Smooth muscle cell (in vitro differentiated cells): ENCODE measurements around the gene ATP6V0B. TPM values are rescaled to one million over a fixed set of nuclear protein-coding genes. Genes with fewer than 3 reads are reported as not detected.

Experiments
- DNase-seq: peaks from one replicate; lab custom pipeline; 2025; ENCODE audit not compliant: unreplicated experiment; lab: John Stamatoyannopoulos, UW
- H2AFZ ChIP-seq: fragments of 200-600 bp; sonication (generic); 2 replicates; pipeline ENCODE4 v1.6.0; 2016; ENCODE audit warnings: antibody characterized with exemption, low read depth, mild to moderate bottlenecking
- H3F3A ChIP-seq: fragments of 200-600 bp; sonication (generic); 2 replicates; pipeline ENCODE4 v1.6.0; 2017; ENCODE audit warnings: antibody characterized with exemption, low read depth
- H3K27ac ChIP-seq: fragments of 200-600 bp; sonication (generic); 2 replicates; pipeline ENCODE4 v1.5.1; 2016; ENCODE audit warnings: low read depth, mild to moderate bottlenecking
- H3K27me3 ChIP-seq: fragments of 200-600 bp; sonication (generic); 2 replicates; pipeline ENCODE4 v1.6.1; 2016; ENCODE audit warnings: low read depth, mild to moderate bottlenecking
- H3K36me3 ChIP-seq: fragments of 200-600 bp; sonication (generic); 2 replicates; pipeline ENCODE4 v1.5.1; 2016; ENCODE audit warnings: low read depth
- H3K4me1 ChIP-seq: fragments of 200-600 bp; sonication (generic); 2 replicates; pipeline ENCODE4 v1.5.1; 2016; ENCODE audit warnings: low read depth
- H3K4me2 ChIP-seq: fragments of 200-600 bp; sonication (generic); 2 replicates; pipeline ENCODE4 v1.6.0; 2016; ENCODE audit warnings: mild to moderate bottlenecking
- H3K4me3 ChIP-seq: fragments of 200-600 bp; sonication (generic); 2 replicates; pipeline ENCODE4 v1.5.1; 2016; ENCODE audit warnings: mild to moderate bottlenecking
- H3K79me2 ChIP-seq: fragments of 200-600 bp; sonication (generic); 2 replicates; pipeline ENCODE4 v1.6.0; 2016; ENCODE audit warnings: low read depth, mild to moderate bottlenecking
- H3K9ac ChIP-seq: fragments of 200-600 bp; sonication (generic); 2 replicates; pipeline ENCODE4 v1.6.0; 2016; ENCODE audit warnings: low read depth
- H3K9me3 ChIP-seq: fragments of 200-600 bp; sonication (generic); replicated peaks from 2 replicates; pipeline ENCODE4 v1.5.1; 2016; ENCODE audit warnings: low read depth
- H4K20me1 ChIP-seq: fragments of 200-600 bp; sonication (generic); 2 replicates; pipeline ENCODE4 v1.6.0; 2016; ENCODE audit warnings: low read depth
- CTCF ChIP-seq: fragments of 200-600 bp; sonication (generic); IDR thresholded peaks from 2 replicates; pipeline ENCODE4 v1.5.1; 2017; ENCODE audit warnings: borderline replicate concordance, mild to moderate bottlenecking, antibody characterized with exemption; ENCODE audit not compliant: insufficient read depth, poor library complexity, severe bottlenecking
- WGBS: methylation state at CpG from one replicate; pipeline ENCODE4 v1.1.7; 2016; ENCODE audit warnings: low lambda C conversion rate; 5-methylcytosine and 5-hydroxymethylcytosine counted together
- polyA plus RNA-seq: library from polyadenylated mRNA; unstranded; fragments of >200 nt; fragmentation: Nextera tagmentation; extraction: Ambion mirVana; gene quantifications from 2 replicates; pipeline ENCODE4 v1.2.1, GENCODE V29; 2016
- total RNA-seq: library from RNA; depleted of rRNA; stranded (reverse); fragments of >200 nt; gene quantifications from 2 replicates; pipeline ENCODE4 v1.2.3, GENCODE V29; 2014

Gene ATP6V0B
- total and polyA plus RNA-seq, 2 experiments from 2014 or later: 106 to 203 TPM

DNA sequence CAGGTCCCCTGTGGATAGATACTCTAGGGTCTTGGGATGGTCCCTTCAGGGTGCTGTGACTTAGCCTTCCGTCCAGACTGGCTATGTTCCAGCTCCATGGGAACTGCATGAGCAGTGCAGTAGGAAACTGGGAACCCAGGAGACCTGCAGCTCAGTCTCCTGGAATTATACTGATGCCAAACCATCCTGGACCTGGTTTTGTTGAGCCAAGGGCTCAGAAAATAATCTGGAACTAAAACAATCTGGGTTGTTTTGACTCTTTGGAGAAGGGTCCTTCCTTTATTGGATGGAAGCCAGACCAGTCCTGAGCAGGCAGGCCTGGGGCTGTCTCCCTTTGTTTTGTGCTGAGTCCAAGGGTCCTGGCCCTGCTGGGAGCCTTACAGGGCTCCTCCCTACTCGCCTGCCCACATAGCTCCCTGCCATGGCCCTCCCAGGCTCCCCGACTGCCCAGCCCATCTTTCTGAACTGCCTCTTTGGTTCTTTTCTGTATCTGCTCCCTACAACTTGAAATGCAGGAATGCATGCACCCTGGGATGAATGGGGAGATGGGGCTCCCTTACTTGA is 26.8 kb upstream of the ATP6V0B start:
- TF ChIP-seq CTCF: no peak
- H3K79me2 ChIP-seq: peaks cover 23% of the 10 kb centered on the region
- H3K9ac ChIP-seq: no peak overlapping the region
- H3K4me1 ChIP-seq: peaks cover 8% of the 10 kb centered on the region
- no peak overlapping the region for H3K27ac ChIP-seq
- DNase-seq: no peak
- no peak overlapping the region for H2AFZ ChIP-seq
- H3K36me3 ChIP-seq: no peaks in the 10 kb centered on the region
- 78% methylated on average over 3 of the region's 3 CpGs for WGBS
- H3K27me3 ChIP-seq: no peaks in the 10 kb centered on the region
- no peaks in the 10 kb centered on the region for H3K9me3 ChIP-seq
- peaks cover 21% of the 10 kb centered on the region for H4K20me1 ChIP-seq
- H3K4me2 ChIP-seq: peak overlapping the region; percentile 99
- H3F3A ChIP-seq: no peaks in the 10 kb centered on the region
- peak overlapping the region; percentile 61 for H3K4me3 ChIP-seq

- no peak for DNase-seq
- H4K20me1 ChIP-seq: peaks cover 38% of the 10 kb centered on the region
- 85% methylated on average over 13 of the region's 13 CpGs for WGBS
Observed at GRCh38 chr1:43949678-43950077, 25.1 kb upstream of the ATP6V0B start.

GRCh38 chr1:43951021-43951985 is 23.5 kb upstream of the ATP6V0B start:
- no peak overlapping the region for H3K4me3 ChIP-seq
- H3K36me3 ChIP-seq: no peaks in the 10 kb centered on the region
- H4K20me1 ChIP-seq: peaks cover 49% of the 10 kb centered on the region
- TF ChIP-seq CTCF: no peak
- no peaks in the 10 kb centered on the region for H3K9me3 ChIP-seq
- 96% methylated on average over 4 of the region's 4 CpGs for WGBS
- no peak overlapping the region for H2AFZ ChIP-seq
- no peak overlapping the region for H3K27ac ChIP-seq
- H3F3A ChIP-seq: no peaks in the 10 kb centered on the region
- H3K27me3 ChIP-seq: no peaks in the 10 kb centered on the region
- no peak overlapping the region for H3K4me2 ChIP-seq
- DNase-seq: no peak
- H3K79me2 ChIP-seq: peaks cover 23% of the 10 kb centered on the region
- H3K4me1 ChIP-seq: peaks cover 8% of the 10 kb centered on the region
- no peak overlapping the region for H3K9ac ChIP-seq

More at GRCh38 chr1:43949678-43950077, 25.1 kb upstream of the ATP6V0B start:
- Histone ChIP-seq H3K4me1 (peaks cover 8% of the 10 kb centered on the region), H2AFZ (no peak overlapping the region), H3K27me3 (no peaks in the 10 kb centered on the region), H3K79me2 (peaks cover 23% of the 10 kb centered on the region), H3K9ac (no peak overlapping the region), H3K4me2 (no peak overlapping the region), H3F3A (no peaks in the 10 kb centered on the region), H3K9me3 (no peaks in the 10 kb centered on the region), H3K36me3 (no peaks in the 10 kb centered on the region), H3K4me3 (no peak overlapping the region), H3K27ac (no peak overlapping the region)
- TF ChIP-seq CTCF: no peak
